Measurements from ENCODE around the gene YIF1B.

Gene YIF1B

DNA sequence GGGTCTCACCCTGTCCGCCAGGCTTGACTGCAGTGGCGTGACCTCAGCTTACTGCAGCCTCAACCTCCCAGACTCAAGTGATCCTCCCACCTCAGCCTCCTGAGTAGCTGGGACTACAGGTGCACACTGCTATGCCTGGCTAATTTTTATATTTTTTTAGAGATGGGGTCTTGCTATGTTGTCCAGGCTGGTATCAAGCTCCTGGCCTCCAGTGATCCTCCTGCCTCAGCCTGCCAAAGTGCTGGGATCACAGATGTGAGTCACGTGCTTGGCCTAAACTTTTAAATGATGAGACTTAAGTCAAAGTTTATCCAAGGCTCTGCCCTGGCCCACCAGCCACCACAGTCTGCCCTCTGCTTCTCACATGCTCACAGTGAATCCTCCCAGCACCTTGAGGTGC lies 9.5 kb downstream of the YIF1B start:
- TF ChIP-seq, protein P1, sequence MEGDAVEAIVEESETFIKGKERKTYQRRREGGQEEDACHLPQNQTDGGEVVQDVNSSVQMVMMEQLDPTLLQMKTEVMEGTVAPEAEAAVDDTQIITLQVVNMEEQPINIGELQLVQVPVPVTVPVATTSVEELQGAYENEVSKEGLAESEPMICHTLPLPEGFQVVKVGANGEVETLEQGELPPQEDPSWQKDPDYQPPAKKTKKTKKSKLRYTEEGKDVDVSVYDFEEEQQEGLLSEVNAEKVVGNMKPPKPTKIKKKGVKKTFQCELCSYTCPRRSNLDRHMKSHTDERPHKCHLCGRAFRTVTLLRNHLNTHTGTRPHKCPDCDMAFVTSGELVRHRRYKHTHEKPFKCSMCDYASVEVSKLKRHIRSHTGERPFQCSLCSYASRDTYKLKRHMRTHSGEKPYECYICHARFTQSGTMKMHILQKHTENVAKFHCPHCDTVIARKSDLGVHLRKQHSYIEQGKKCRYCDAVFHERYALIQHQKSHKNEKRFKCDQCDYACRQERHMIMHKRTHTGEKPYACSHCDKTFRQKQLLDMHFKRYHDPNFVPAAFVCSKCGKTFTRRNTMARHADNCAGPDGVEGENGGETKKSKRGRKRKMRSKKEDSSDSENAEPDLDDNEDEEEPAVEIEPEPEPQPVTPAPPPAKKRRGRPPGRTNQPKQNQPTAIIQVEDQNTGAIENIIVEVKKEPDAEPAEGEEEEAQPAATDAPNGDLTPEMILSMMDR (IDR thresholded peaks at IDR 0.05; ENCODE audit: extremely low read depth, insufficient read depth, missing control alignments), result no peak
- no peak for DNase-seq (ENCODE audit: low spot score)
- in situ Hi-C loops (cut with MboI; ENCODE audit: low pct_unique_long_range_greater_than_20kb, low sequenced_read_pairs, unreplicated experiment), result no loop called here

DNA sequence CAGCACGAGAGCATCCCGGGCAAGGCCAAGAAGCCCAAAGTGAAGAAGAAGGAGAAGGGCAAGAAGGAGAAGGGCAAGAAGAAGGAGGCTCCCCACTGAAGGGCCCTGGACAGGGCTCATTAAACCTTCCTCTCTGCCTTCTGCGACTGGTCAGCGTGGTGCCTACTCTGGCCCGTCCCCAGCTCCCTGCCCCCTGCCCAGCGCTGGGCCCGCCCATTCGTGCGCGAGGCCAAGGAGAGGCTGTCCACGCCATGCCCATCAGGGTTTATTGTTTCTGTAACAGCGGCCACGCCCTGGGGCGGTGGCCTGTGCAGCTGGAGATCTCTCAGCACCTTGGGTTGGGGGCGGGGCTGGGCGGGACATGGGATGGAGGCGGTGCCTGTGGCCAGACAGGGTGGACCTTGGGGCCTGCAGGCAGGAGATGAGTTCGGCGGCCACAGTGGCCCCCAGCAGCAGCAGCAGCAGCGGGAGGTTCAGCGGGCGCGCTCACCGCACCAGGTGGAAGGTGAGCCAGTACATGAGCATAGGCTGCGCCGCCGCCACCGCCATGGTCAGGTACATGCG lies 10.8 kb downstream of the YIF1B start:
- no peak for DNase-seq (ENCODE audit: low spot score)
- TF ChIP-seq, protein P1 (IDR thresholded peaks at IDR 0.05; ENCODE audit: extremely low read depth, insufficient read depth, missing control alignments), result no peak
- in situ Hi-C loops (cut with MboI; ENCODE audit: low pct_unique_long_range_greater_than_20kb, low sequenced_read_pairs, unreplicated experiment), result no loop called here

GRCh38 chr19:38304352-38304865 lies 11.3 kb downstream of the YIF1B start:
- TF ChIP-seq, protein P1 (IDR thresholded peaks at IDR 0.05; ENCODE audit: extremely low read depth, insufficient read depth, missing control alignments), result no peak
- in situ Hi-C loops (cut with MboI; ENCODE audit: low pct_unique_long_range_greater_than_20kb, low sequenced_read_pairs, unreplicated experiment), result no loop called here
- no peak for DNase-seq (ENCODE audit: low spot score)

DNA sequence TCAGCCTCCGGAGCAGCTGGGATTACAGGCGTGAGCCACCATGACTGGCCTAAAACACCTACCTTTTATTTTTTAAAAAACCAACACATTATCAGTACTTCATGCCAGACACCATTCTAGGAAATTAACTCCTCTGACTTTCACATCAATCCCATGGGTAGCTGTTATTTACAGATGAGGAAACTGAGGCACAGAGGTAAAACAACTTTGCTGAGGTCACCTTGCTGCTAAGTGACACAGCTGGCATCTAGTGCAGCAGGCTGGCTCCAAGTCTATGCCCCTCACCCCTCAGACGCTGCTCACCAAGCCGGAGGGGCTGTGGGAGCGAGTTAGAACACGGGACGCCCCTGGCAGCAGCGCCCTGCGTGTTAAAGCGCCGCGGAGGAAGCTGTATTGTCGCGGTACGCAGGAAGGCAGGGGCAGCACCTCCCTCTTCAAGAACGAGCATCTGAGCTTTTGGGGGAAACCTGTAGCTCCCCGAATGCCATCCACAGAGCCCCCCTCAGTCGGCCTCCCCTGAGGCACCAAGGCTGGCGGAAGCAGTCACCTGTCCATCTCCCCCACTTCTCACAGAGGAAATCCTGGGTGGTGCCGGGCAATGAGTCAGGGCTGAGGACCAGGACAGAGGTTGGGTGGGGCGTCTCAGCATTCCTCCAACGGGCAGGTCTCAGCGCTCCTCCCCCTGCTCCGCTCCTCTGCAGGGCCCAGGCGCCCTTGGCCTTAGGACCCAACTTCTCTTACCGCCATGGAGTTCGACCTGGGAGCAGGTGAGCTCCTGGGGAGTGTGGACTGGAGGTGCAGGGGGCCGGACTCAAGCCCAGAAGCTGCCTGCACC lies 12.0 kb downstream of the YIF1B start, which contains the start of gene C19orf33:
C19orf33 (plus strand) TSS at position 735 of the 835 bp plus-strand sequence; CDS start at position 746, 11 bp downstream.
- TF ChIP-seq, protein P1 (IDR thresholded peaks at IDR 0.05; ENCODE audit: extremely low read depth, insufficient read depth, missing control alignments), result no peak
- no peak for DNase-seq (ENCODE audit: low spot score)
- in situ Hi-C loops (cut with MboI; ENCODE audit: low pct_unique_long_range_greater_than_20kb, low sequenced_read_pairs, unreplicated experiment), result no loop called here

- TF ChIP-seq, protein P1 (IDR thresholded peaks at IDR 0.05; ENCODE audit: extremely low read depth, insufficient read depth, missing control alignments), result no peak
- in situ Hi-C loops (cut with MboI; ENCODE audit: low pct_unique_long_range_greater_than_20kb, low sequenced_read_pairs, unreplicated experiment), result no loop called here
- no peak for DNase-seq (ENCODE audit: low spot score)
Observed at GRCh38 chr19:38298821-38299680, 16.7 kb downstream of the YIF1B start.

DNA sequence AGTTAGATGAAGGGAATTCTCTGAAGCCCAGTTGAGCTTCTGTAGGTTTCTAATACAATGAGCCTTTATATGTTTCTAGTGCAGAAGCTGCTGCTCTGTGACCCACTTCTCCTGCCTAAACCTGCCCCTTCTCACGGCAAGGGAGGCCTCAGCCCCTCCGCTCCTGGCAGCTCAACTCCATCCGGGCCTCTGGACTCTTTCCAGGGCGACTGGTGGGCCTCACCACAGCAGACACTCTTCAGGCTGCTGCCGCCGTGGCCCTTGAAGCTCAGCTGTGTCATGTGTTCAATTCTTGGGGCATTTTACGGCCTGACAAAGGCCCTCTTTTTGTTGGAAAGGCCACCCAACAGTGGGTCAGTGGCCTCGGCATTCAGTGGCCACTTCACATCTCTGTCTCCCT lies 21.7 kb downstream of the YIF1B start:
- no peak for DNase-seq (ENCODE audit: low spot score)
- in situ Hi-C loops (cut with MboI; ENCODE audit: low pct_unique_long_range_greater_than_20kb, low sequenced_read_pairs, unreplicated experiment), result no loop called here
- TF ChIP-seq, protein P1 (IDR thresholded peaks at IDR 0.05; ENCODE audit: extremely low read depth, insufficient read depth, missing control alignments), result no peak
